GM19043 (cell line): Measurements from ENCODE around the gene PGM5.

ENCODE experiments used
- ATAC-seq: cut with Tn5 transposase; IDR thresholded peaks from one replicate; pipeline ENCODE4 v1.9.1; 2021; ENCODE audit warnings: low read depth; ENCODE audit not compliant: unreplicated experiment

Gene PGM5

DNA sequence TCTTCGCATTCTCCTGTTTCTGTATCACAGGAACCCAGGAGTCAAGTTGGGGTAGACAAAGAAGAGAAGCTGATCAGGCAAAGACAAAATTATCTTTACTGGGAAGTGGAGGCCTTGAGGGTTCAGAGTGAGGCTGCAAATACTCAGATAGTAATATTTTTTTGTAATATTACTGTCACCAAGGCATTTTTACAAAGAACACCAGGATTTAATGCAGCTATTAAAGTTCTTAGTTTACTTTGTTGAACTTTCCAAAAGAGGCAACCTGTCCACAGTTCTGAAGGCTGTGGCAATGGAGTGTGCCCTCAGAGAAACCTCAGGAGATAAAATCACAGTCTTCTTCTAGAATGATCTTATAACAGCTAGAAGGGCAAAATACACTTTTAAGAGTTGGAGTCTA, 74.9 kb downstream of the PGM5 start:
- ATAC-seq = no peak

DNA sequence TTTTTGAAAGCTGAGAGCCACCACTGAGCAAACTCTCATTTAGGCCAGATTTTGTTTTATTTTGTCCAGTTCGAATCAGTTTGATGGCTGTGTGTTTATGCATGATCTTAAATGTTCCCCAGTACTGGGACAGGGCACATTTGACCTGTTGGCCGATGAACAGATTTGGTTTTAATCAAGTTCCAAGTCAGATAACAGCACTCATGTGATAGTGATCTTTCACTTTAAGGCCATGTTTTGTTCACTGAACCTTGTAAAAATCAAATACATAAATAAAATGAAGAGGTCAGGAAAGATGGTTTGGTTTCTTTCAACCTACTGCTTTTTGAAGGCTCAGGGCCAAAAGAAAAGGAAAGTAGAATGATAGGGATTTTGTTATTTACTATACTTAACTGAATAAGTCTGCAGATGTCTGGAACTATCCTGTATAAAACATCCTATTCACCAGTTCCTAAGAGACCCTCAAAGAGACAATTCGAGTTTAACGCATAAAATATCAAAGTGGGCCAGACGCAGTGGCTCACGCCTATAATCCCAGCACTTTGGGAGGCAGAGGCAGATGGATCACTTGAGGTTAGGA, 77.2 kb downstream of the PGM5 start:
- ATAC-seq = no peak

DNA sequence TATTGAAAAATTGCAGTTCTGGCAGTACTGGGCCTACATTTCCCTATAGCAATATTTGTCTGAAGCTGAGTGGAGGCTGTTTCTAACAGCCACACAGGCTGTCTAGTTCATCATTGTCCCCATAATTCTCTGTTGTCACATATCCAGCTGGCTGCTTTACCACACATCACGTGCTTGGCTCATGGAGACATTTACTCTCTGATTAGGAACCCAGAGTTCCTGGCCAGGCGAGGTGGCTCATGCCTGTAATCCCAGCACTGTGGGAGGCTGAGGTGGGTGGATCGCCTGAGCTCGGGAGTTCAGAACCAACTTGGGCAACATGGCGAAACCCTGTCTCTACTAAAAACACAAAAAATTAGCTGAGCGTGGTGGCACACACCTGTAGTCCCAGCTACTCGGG, 81.4 kb downstream of the PGM5 start:
- no peak for ATAC-seq

DNA sequence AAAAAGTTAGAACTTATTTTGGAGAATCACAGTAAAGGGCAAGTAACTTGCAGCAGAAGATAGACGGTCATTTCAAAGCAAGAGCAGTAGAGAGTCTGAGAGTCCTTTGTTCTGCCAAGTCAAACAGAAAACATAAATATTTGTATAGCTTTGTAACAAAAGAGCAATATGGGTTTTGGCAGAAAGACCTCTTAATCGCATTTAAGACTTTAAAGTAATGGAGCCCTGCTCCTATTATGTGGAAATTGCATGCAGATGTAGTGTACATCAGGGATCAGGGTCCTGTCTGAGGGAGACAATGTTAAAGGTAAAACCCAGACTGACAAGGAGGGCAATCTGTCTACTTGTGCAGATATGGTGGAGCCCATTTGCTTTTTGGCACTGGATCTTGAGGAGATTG, 87.2 kb downstream of the PGM5 start:
- ATAC-seq = no peak

DNA sequence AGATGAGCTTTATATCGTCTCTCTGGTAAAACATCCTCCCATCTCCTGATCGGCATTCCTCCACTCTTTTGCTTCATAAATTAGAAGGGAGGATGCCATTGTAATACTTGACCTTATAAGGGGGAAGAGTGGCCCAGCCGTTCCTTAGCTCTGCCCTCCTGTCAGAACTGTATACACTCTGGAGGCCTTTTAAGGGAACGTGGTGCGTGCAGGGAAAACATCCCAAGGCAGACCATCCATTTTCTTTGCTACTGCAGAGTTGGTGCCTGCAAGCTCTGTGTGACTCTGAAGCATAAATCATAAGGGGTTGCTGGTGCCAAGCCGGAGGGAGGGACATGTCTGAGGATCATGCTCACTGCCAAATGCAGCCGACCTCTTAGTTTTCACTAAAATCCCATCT, 90.4 kb downstream of the PGM5 start:
- ATAC-seq = no peak

DNA sequence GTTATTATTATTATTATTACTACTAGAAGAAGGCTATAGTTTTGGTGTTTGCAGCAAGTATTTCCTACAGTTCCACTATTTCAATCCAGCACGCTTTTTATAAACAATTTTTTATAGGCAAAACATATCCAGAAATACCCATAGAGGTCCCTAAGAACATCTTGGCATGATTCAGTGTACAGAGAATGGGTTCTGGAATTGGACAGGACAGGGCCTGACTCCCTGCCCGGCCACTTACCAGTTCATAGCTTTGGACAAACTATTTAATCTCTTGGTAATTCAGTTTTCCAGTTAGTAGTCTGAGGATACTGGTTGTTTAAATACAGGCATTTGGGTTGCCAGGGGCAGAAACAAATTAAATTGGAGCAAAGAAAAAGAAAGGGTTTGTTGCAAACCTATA, 91.2 kb downstream of the PGM5 start:
- ATAC-seq = no peak

DNA sequence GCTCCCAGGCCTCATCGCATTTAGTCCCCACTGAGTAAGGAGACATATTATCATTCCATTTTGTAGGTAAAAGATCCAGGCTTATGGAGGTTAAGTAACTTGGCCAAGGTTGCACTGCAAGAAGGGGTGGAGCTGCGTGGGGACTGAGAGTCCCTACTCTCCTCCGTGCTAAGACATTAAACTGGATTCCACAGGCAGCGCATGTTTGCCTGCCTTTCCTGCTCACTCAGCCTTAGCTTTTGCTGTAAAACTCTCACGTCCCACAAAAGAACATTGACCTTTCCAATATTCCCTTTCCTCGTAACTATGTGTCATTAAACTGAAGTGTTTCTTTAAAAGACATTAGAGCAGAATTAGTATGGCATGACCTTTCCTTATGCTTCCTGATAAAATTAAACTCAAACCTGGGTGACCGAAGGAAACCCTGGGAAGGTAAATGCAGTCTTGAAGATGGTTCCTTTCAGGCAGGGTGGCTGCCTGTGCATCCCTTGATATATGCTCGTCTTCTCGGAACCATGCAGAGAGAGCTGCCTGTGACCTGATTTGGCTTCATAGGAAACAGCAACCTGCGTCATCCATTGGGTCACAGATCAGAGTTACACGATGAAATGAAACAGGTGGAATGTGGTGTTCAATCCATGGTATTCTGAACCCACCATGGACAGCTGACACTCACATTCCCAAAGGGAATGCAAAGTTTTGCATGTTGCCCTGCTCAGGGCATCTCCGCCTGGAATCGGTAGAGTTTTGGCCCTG, 98.3 kb downstream of the PGM5 start:
- ATAC-seq = no peak

DNA sequence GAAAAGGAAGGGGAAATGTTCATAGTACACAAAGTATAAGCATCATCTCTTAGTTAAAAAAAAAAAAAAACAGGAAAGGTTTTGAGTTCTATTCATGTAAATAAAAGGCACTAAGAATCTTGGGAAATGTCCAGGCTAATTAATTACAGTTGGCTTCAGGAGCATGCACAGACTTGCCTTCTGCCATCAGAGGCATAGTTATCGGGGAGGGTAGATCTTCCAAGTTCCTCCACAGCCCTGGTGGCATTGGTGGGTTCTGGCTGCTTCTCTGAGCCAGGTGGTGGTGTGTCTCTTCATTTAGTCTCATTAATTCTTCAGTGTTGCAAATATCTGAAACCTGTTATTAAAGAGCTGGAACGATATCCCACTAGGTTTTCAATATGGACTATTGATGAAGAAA, 99.0 kb downstream of the PGM5 start:
- ATAC-seq = no peak

DNA sequence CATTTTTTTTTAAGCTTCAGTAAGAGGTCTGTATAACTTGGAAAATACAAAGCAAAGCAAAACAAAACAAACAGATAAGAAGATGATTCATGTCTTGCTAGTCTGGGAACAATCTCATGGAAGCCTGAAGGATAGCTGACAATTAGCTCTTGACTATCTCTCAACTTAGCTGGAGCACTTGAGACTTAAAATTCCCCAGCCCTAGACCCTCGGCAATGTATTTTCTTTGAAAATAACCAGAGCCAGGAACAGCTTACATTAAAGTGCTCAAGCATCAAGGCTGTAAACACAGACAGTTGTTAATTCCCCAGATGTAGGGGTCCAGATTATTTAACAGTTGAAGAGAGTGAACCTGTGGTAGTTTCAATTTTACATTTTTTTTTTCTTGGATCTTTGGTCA, 101.4 kb downstream of the PGM5 start:
- ATAC-seq = no peak

DNA sequence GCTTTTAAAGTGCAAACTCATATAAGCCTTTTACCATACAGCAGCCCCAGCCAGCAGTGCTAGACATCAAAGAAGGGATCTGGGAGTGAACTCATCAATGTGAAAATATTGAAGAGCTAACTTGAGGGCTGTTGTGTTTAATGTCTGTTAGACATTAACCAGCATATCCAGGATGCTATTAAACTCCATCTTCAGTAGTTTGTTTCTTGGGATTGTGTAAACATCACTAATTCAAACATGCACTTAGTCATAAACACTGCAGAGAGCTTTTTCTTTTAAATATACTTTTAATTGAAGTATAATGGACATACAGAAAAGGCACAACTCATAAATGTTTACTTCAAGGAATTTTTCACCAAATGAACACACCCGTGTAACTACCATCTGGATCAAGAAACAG, 102.5 kb downstream of the PGM5 start:
- no peak for ATAC-seq

DNA sequence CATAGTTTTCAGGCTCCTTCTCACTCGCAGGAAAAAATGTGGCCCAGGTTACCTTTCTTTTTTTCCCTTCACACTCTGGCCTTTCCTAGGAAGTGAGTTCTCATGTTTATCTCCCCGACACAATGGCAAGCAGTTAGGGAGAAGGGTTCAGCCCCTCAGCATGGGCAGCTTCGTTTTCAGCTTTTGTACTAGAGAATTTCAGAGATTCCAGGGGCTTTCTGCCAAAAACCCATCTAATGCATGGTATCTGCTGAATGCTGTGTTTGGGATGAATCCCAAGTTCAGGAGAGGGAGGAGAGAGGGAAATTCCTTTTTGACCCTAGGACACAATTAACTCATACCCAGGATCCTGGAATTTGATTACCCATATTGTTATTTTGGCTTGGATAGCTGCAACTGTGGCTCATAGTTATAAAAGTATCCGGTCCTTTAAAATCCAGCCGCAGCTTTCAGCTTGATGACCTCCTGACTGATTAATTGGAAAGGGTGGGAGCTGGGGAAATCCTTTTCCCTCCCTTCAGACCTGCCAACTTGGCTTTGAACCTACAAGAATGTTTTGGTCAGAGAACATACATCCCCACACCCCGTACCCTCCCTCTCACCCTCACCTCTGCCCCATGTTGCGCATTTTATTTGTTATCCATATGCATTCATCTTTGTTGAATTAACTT, 105.8 kb downstream of the PGM5 start:
- ATAC-seq = no peak

DNA sequence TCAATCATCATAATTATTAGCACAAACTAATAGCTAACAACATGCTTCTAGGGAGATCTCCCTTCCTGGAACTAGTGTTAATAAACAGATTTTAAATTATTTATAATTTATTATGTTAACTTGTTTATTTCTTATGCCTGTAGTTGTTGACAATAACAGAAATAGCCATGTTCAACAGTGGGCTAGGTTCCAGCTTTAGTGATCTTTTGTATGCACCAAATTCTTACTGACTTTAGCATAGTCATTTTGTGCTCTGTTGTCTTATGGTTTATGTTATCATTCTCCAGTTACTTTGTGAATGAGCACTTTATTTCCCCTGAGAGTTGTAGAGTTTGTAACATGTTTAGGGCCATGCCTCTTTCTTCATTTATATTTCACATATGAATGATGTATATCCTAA, 113.7 kb downstream of the PGM5 start:
- no peak for ATAC-seq

DNA sequence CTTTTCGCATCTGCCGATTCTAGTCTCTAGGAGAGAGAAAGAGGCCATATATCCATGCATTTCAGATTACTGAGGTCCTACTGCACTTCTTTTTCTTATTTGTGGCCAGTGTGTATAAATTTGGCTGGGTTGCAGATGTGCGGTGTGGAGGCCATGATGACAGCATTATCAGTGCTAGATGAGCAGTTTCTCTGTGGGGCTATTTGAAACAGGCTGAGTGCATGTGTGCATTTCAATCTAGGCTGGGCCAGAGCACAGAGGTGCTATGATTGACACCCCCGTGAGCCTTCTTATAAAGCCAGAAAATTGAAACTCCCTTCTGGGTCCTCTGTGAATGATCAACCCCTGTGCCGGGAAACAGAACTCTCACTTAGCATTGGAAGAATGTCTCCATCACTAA, 114.2 kb downstream of the PGM5 start:
- no peak for ATAC-seq

DNA sequence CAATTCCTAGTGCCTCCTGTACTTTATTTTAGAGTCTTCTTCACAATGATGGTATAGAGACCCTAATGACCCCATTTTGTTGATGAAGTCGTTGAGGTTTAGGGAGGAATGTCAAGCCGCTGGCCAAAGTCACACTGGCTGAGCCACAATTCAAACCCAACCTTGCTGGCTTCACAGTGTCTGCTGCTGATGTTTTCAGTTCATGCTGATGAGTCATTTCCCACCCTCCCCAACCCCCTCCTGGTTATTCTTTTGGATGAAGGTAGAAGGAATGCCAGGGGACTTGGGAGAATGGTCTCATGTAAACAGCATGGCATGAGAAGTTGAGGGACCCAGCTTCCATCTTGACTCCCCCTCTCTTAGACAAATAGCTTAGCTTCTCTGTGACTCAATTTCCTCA, 115.7 kb downstream of the PGM5 start:
- ATAC-seq = no peak

DNA sequence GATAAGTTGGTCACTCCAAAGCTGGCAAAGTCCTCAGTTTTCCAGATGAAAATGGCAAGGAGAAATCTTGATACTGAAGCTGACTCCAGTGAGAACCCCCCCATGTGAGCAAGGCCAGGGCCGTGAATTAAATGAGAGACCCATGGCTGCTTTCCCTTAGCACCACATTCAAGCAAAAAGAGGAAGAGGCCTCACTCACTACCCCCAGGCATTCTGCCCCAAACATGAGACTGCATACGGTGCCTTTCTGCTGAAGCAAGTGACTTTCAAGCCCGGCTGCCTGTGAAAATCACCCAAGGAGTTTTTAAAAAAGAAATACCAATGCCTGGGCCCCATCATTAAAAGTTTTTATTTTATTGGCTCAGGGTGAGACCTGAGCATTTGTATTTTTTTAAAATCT, 117.4 kb downstream of the PGM5 start:
- ATAC-seq = no peak

DNA sequence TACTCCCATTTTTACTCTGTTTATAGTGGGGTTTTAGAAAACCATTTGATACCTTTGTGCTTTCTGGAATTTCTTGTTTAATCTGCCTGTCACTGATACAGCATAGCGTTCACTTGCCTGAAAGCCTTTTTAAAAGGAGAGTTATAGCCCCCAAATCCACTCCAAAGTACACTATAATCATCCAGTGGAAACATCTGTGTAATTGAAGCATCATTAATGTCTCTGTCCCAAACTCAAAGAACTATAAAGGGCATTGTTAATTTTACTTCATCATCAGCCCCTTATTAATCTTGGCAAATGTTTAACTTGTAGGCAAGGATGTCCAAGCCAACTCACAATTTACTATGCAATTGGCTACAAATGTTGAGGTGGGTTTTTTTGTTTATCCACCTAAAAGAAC, 120.0 kb downstream of the PGM5 start:
- ATAC-seq = no peak

DNA sequence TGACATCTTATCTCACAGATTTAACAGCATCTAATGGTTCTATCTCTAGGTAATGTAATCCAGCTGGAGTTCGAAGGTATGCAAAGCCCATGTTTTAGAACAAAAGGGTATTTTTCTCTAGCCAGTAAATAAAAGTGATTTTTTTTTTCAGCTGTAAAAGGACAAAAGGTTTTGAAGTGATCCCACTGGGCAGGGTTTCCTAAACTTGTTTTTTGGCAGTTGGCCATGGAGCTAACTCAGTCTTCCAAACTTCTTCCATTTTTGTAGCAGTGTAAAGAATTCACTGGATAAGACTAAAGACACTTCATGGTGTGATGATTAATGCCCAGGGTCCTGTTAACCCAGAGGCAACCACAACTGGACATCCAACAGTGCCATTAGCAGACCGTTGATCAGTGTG, 120.4 kb downstream of the PGM5 start:
- ATAC-seq = no peak

DNA sequence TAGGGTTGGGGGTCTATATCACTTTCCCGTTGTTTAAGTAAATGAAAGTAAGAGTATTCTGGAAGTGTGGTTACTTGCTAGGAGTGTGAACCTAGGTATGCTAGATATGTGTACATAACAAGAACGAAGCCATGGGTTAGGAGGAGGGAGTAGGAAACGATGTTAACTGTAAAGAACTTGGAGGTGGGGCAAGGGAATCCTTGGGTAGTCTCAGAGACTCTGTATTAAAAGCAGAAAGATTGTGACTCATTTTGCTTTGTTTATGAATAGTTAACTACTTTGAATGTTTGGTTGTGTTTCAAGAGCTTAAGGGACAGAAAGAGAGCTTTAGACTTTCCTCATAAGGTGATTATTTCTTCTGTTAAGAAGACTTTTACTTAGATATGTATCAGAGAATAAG, 124.4 kb downstream of the PGM5 start:
- ATAC-seq = no peak

DNA sequence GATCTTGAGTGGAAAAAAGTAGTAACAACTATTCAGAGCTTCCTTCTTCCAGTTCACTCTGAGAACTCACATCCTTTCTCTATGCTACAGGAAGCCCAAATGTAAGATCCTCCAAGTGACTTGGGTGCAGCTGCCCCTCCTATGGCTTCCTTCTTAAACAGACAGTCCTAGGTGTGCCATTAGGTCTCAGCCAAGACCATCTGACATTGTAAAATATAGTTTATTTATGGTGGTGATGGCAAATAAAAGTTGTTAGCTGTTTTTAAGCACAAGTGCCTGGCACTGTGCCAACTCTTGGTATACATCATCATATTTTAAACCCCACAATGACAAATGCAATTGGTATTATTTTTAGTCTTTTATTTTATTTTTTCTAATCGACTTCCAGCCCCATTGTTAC, 126.1 kb downstream of the PGM5 start:
- no peak for ATAC-seq

DNA sequence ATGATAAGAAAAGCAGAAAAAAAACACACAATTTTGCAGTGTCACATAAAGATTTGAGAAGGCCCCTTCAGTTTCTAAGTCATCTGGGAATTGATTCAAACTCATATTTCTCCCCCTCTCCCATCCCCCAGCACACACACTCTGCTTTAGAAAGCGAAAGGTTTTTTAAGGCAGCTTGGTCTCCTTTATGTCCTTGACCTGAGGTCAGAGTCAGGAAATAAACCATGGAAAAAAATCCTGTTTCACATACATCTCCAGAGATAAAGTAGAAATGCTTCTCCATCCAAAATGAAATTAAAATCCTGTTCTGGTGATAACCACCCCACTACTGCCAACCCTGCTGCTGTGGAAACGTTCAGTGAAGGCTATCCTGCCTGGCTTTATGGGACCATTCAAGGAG, 131.7 kb downstream of the PGM5 start:
- no peak for ATAC-seq

DNA sequence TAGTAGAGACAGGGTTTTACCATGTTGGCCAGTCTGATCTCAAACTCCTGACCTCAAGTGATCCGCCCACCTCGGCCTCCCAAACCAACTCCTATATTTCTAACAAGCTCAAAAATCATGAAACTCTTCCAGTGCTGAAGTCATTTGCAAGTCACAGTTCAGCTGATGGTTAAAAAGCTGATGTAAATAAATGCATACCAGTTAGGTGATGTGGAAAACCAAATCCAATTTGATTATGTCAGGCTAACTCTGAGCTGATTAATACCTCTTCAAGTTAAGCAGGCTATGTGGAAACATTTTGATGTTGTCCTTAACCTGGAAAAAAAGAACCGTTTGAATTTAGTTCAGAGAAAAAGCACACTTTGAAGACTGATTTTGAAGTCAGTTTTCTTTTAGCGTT, 133.2 kb downstream of the PGM5 start:
- no peak for ATAC-seq

DNA sequence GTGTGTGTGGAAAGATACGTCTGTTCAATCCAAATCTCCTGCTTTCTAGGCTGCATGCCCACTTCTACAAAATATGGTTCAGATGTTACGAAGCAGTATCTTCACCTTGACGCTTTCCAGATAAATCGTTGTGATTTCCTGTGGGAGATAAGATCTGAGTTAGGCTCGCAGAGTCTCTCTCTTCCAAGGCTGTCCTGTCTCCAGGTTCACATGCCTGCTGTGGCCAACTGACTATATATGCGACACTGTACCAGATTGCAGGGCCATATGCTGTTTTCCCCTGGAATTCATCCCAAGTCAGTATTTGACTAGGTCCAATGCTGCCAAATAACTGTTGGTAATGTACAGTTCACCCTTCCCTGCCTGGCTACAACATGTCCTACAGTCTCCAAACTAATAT, 136.4 kb downstream of the PGM5 start:
- no peak for ATAC-seq
